ENCODE data around the gene ATXN7.

ATXN7 gene

GRCh38 chr3:63910001-63910400, 46.3 kb downstream of the ATXN7 start:
- DNase-seq (ENCODE audit: low spot score): no peak
- TF ChIP-seq CTCF (IDR thresholded peaks at IDR 0.05; ENCODE audit: extremely low read depth, insufficient read depth, missing control alignments): no peak
- in situ Hi-C loops (cut with MboI; ENCODE audit: low pct_unique_long_range_greater_than_20kb, low sequenced_read_pairs, unreplicated experiment): no loop called here

GRCh38 chr3:63910891-63911290, 47.2 kb downstream of the ATXN7 start:
- TF ChIP-seq CTCF (IDR thresholded peaks at IDR 0.05; ENCODE audit: extremely low read depth, insufficient read depth, missing control alignments): no peak
- DNase-seq (ENCODE audit: low spot score): peak; percentile 47
- in situ Hi-C loops (cut with MboI; ENCODE audit: low pct_unique_long_range_greater_than_20kb, low sequenced_read_pairs, unreplicated experiment): no loop called here

- TF ChIP-seq CTCF (IDR thresholded peaks at IDR 0.05; ENCODE audit: extremely low read depth, insufficient read depth, missing control alignments): no peak
- peak; percentile 63 for DNase-seq (ENCODE audit: low spot score)
- in situ Hi-C loops (cut with MboI; ENCODE audit: low pct_unique_long_range_greater_than_20kb, low sequenced_read_pairs, unreplicated experiment): no loop called here
These were observed 47.8 kb downstream of the ATXN7 start for GRCh38 chr3:63911509-63911872.

GRCh38 chr3:63911873-63912767, 48.5 kb downstream of the ATXN7 start, which contains the start of gene SCAANT1:
Gene SCAANT1, minus strand, starts transcription at chr3:63912383.
- in situ Hi-C loops (cut with MboI; ENCODE audit: low pct_unique_long_range_greater_than_20kb, low sequenced_read_pairs, unreplicated experiment): no loop called here
- peak; percentile 92 for DNase-seq (ENCODE audit: low spot score)

GRCh38 chr3:63912768-63913588, 49.3 kb downstream of the ATXN7 start:
- in situ Hi-C loops (cut with MboI; ENCODE audit: low pct_unique_long_range_greater_than_20kb, low sequenced_read_pairs, unreplicated experiment): no loop called here
- TF ChIP-seq CTCF (IDR thresholded peaks at IDR 0.05; ENCODE audit: extremely low read depth, insufficient read depth, missing control alignments): no peak
- peak; percentile 55 for DNase-seq (ENCODE audit: low spot score)

More at GRCh38 chr3:63911873-63912767, 48.5 kb downstream of the ATXN7 start, which contains the start of gene SCAANT1:
- TF ChIP-seq CTCF (IDR thresholded peaks at IDR 0.05; ENCODE audit: extremely low read depth, insufficient read depth, missing control alignments): peak; percentile 4

GRCh38 chr3:63914312-63914711, 50.6 kb downstream of the ATXN7 start:
- DNase-seq (ENCODE audit: low spot score): no peak
- TF ChIP-seq CTCF (IDR thresholded peaks at IDR 0.05; ENCODE audit: extremely low read depth, insufficient read depth, missing control alignments): no peak
- in situ Hi-C loops (cut with MboI; ENCODE audit: low pct_unique_long_range_greater_than_20kb, low sequenced_read_pairs, unreplicated experiment): no loop called here

Measured in GM13977 (cell line).